Calu3 (cell line): ENCODE data around the gene ORM1. TPM values are rescaled to one million over a fixed set of nuclear protein-coding genes. Genes with fewer than 3 reads are reported as not detected.

Experiments
- BruUV-seq: library from RNA; stranded (reverse); fragments of 400-500 nt; replicated peaks from 2 replicates; lab custom pipeline; 2021; lab: Mats Ljungman, UMichigan
- CTCF ChIA-PET: fragments of 300-600 bp; sonication (Branson Sonifier 250); formaldehyde crosslinking; loops from one replicate; lab custom pipeline; 2022; ENCODE audit warnings: antibody characterized with exemption; lab: Charles Lee
- DNase-seq: peaks from one replicate; pipeline ENCODE4 v3.0.0; 2022
- H3K27ac Mint-ChIP-seq: one replicate; pipeline ENCODE4 v1.8.0; 2022; ENCODE audit warnings: mixed read lengths; ENCODE audit not compliant: unreplicated experiment
- H3K27me3 Mint-ChIP-seq: one replicate; pipeline ENCODE4 v1.8.0; 2022; ENCODE audit warnings: mixed read lengths; ENCODE audit not compliant: unreplicated experiment
- H3K36me3 Mint-ChIP-seq: one replicate; pipeline ENCODE4 v1.8.0; 2022; ENCODE audit warnings: mild to moderate bottlenecking, moderate library complexity, mixed read lengths; ENCODE audit not compliant: insufficient read depth, unreplicated experiment
- H3K4me1 Mint-ChIP-seq: one replicate; pipeline ENCODE4 v1.8.0; 2022; ENCODE audit warnings: mild to moderate bottlenecking, low read depth, mixed read lengths; ENCODE audit not compliant: unreplicated experiment
- H3K4me3 Mint-ChIP-seq: one replicate; pipeline ENCODE4 v1.8.0; 2022; ENCODE audit warnings: mild to moderate bottlenecking, low read depth, moderate library complexity, mixed read lengths; ENCODE audit not compliant: unreplicated experiment
- H3K9me3 Mint-ChIP-seq: one replicate; pipeline ENCODE4 v1.8.0; 2022; ENCODE audit warnings: low read depth, mixed read lengths; ENCODE audit not compliant: unreplicated experiment
- CTCF ChIP-seq: fragments of 200-600 bp; IDR thresholded peaks from one replicate; pipeline ENCODE4 v1.8.0; 2022; ENCODE audit warnings: antibody characterized with exemption; ENCODE audit not compliant: unreplicated experiment
- intact Hi-C: fragments of 100-400 bp; cut with micrococcal nuclease; formaldehyde crosslinking; loops from one replicate; pipeline ENCODE4 v1.10.0; 2022; ENCODE audit not compliant: unreplicated experiment
- total RNA-seq: library from RNA; stranded (reverse); gene quantifications from 2 replicates; pipeline ENCODE4 v1.2.3, GENCODE V29; 2022

The ORM1 gene
- total RNA-seq, 1 experiment from 2014 or later, result not detected

- no peak for TF ChIP-seq CTCF
- Mint-ChIP-seq H3K9me3 (no peaks in the 10 kb centered on the region), H3K27me3 (no peaks in the 10 kb centered on the region), H3K36me3 (peaks cover 7% of the 10 kb centered on the region), H3K27ac (no peak overlapping the region), H3K4me3 (no peak overlapping the region), H3K4me1 (peaks cover 2% of the 10 kb centered on the region)
- DNase-seq, result no peak
- CTCF ChIA-PET, result no interaction called here
- no TSS peak for BruUV-seq
- intact Hi-C loops, result no loop called here
Measured at GRCh38 chr9:114282926-114283325, 40.0 kb upstream of the ORM1 start.

- no peak for DNase-seq
- intact Hi-C loops, result no loop called here
- peaks cover 7% of the 10 kb centered on the region for H3K36me3 Mint-ChIP-seq
- no peak overlapping the region for H3K4me3 Mint-ChIP-seq
- CTCF ChIA-PET, result no interaction called here
- BruUV-seq, result no TSS peak
- H3K27ac Mint-ChIP-seq, result no peak overlapping the region
- no peaks in the 10 kb centered on the region for H3K27me3 Mint-ChIP-seq
- no peaks in the 10 kb centered on the region for H3K9me3 Mint-ChIP-seq
- H3K4me1 Mint-ChIP-seq, result peaks cover 8% of the 10 kb centered on the region
- no peak for TF ChIP-seq CTCF
Measured at GRCh38 chr9:114283551-114284111, 39.3 kb upstream of the ORM1 start.

- no peak for DNase-seq
- BruUV-seq, result no TSS peak
- peaks cover 7% of the 10 kb centered on the region for H3K36me3 Mint-ChIP-seq
- H3K27me3 Mint-ChIP-seq, result no peaks in the 10 kb centered on the region
- CTCF ChIA-PET, result no interaction called here
- no peaks in the 10 kb centered on the region for H3K9me3 Mint-ChIP-seq
- no peak overlapping the region for H3K27ac Mint-ChIP-seq
- no peak overlapping the region for H3K4me3 Mint-ChIP-seq
- TF ChIP-seq CTCF, result no peak
- peaks cover 8% of the 10 kb centered on the region for H3K4me1 Mint-ChIP-seq
- intact Hi-C loops, result no loop called here
Measured at GRCh38 chr9:114284316-114285060, 38.4 kb upstream of the ORM1 start.

- TF ChIP-seq CTCF, result no peak
- no peak for DNase-seq
- Mint-ChIP-seq H3K27me3 (no peaks in the 10 kb centered on the region), H3K36me3 (peaks cover 7% of the 10 kb centered on the region), H3K4me3 (no peak overlapping the region), H3K27ac (no peak overlapping the region), H3K9me3 (no peaks in the 10 kb centered on the region), H3K4me1 (peaks cover 8% of the 10 kb centered on the region)
- intact Hi-C loops, result no loop called here
- BruUV-seq, result no TSS peak
- CTCF ChIA-PET, result no interaction called here
Measured at GRCh38 chr9:114285166-114285867, 37.6 kb upstream of the ORM1 start.
